ENCODE measurements around the gene MMP19.

MMP19 gene

DNA sequence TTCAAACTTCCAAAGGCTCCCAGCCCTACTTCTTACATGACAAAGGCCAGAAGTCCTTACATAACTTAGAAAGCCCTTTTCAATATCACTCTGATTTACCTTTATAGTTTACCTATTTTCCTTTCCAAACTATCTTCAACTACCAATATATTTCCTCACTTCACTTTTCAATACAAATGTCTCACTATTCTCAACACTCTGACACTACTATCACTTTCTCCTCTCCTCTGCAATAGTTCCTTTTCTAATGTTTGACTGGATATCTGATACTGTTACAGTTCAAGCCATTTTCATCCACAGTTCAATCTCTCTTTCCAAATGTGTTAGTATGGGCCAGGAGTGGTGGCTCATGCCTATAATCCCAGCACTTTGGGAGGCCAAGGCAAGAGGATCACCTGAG, 28.5 kb downstream of the MMP19 start:
- no peak for DNase-seq (ENCODE audit: low read depth)

DNA sequence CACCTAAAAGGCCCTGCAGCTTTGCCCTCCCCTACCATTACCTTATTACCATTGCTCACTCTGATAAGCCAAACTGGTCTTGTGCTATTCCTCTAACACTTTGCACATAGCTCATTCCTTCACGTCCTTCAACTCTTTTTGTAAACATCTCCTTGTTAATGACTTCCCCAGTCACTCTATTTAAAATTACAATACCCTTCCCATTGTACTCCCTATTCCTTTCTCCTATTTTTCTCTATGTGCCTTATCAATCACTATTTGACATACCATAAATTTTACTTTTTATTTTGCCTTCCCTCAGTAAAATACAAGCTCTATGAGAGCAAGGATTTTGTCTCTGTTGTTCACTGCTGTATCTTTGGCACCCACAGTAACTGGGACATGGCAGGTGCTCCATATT, 30.6 kb downstream of the MMP19 start:
- DNase-seq (ENCODE audit: low read depth): no peak

DNA sequence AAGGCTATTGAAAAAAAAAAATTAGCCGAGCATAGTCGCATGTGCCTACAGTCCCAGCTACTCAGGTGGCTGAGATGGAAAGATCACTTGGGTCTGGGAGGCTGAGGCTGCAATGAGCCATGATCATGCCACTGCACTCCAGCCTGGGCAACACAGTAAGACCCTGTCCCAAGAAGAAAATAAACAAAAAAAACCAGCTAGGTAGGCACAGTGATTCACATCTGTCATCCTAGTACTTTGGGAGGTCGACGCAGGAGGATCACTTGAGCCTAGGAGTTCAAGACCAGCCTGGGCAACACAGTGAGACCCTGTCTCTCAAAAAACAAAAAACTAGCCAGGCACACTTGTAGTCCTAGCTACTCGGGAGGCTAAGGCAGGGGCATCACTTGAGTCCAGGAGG, 33.5 kb downstream of the MMP19 start:
- no peak for DNase-seq (ENCODE audit: low read depth)

DNA sequence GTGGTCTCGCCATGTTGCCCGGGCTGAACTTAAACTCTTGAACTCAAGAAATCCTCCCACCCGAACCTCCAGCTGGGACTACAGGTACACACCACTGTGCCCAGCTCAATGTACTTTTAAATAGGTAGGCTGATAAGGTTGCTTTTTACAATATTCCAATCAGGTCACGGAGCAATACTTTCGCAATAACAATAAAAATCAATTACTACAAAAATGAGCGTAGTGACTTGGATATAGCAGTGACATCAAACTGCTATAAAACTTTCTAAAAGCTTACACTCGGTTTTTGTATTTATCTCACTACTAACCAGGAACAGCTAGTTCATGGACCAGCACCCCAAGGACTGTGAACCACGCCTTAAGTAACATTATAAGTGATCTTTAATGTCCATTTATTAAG, 35.8 kb downstream of the MMP19 start:
- DNase-seq (ENCODE audit: low read depth): no peak

DNA sequence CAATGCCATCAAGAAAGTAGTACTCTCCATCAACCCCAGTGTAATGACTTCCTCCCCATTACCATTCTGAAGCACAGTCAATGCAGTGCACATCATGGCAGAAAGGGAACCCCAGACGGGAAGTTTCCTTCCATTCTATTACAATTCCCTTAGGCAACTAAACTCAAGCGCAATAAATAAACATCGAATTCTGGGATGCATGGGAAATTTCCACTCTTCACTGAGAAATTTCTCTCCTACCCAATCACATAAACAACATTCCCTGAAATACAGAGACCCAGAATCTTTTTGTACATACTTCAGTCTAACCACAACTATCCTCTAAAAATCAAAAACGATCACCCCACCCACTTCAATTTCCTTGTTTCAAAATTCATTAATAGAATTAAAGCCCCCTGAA, 45.2 kb downstream of the MMP19 start:
- DNase-seq (ENCODE audit: low read depth): no peak

DNA sequence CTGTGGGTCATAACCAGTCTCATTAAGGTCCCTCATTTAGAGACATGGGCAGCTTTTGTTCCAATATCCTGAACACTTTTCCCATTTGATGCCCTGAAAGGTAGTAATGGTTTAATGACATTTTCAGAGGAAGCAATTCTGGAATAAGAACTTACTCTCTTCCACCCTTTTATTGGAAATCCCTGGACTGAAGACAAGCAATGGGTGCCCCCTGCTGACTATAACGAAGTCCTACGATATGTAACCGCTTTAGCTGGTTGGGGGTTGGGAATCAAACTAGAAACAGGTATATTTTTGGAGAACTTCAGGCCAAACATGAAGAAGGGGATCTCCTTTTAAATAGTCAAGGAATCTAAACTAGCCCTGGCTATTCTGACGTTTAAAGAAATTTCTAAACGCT, 45.7 kb downstream of the MMP19 start:
- DNase-seq (ENCODE audit: low read depth): no peak

DNA sequence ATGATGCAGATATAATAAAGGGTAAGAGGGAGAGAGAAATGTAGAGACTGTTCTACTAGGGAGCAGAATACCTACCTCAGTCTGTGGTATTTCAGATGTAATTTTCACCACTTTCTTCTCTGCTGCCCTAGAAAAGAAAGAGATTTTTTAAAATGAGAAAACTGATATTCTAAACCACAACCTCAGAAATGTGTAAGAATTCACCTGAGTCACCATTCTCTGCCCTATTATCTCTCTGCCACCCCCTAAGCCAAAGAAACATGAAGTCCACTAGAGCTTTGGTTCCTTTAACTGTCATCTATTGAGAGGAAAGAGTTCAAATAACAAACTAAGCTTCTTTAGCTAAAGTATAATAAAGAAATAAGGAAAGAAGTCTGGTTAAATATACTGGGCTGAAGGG, 46.8 kb downstream of the MMP19 start:
- DNase-seq (ENCODE audit: low read depth): no peak

DNA sequence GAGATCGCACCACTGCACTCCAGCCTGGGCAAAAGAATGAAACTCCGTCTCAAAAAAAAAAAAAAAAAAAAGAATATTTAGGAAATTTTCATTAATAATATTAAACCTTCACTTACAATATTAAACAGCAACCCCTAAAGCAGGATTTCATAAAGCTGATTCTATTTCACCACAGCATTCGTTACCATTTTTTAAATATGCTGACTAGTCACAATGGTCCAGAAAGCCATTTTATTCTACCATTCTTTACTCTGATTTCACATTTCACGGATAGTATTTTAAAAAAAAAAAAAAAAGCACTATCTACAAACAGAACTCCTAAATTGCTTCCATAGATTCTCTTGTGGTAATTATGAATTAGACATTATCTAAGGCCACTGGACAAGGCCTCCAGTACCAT, 52.8 kb downstream of the MMP19 start:
- no peak for DNase-seq (ENCODE audit: low read depth)

DNA sequence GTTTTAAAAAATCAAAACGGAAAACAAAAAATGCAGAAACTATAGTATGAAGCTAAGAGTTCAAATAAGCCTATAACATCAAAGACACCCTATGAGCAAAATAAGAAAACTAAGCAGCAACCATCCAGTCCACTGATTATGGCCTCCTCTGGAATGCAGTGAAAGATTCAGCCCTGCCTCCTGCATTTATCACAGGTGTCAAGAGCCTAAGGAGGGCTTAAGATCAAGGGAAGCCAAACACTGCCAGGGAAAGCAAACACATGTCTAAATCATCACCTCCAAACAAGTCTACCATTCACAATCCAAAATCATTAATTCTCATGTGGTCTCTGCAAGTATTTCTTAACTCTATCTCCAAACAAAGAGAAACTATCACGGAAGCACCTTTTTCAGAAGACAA, 53.6 kb downstream of the MMP19 start:
- DNase-seq (ENCODE audit: low read depth): no peak

DNA sequence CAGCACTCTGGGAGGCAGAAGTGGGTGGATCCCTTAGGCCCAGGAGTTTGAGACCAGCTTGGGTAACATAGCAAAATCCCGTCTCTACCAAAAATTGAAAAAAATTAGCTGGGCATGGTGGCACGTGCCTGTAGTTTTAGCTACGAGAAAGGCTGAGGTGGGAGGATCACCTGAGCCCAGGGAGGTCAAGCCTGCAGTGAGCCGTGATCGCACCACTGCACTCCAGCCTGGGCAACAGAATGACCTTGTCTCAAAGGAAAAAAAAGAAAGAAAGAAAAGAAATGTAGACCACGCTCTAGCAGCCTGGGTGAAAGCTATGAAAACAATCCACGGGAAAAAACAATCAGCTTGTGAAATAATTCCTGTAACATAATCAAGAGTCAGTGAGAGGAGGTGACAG, 54.2 kb downstream of the MMP19 start:
- DNase-seq (ENCODE audit: low read depth): no peak

All from HS-27A (cell line).